Progenitor cell of endocrine pancreas (in vitro differentiated cells): ENCODE measurements around the gene RNF125. TPM values are rescaled to one million over a fixed set of nuclear protein-coding genes. Genes with fewer than 3 reads are reported as not detected.
"Not testable (repeated sequence)": the region's sequence is repeated elsewhere in the genome, so short reads cannot be mapped to it uniquely, and the experiment has no call there.

Source experiments
- DNase-seq: peaks from one replicate; pipeline ENCODE4 v3.0.0; 2021; ENCODE audit warnings: low spot score; ENCODE audit not compliant: unreplicated experiment
- H3K27ac Mint-ChIP-seq: 2 replicates; pipeline ENCODE4 v1.8.0; 2021; ENCODE audit warnings: mild to moderate bottlenecking, moderate library complexity, mixed read lengths
- H3K27me3 Mint-ChIP-seq: 2 replicates; pipeline ENCODE4 v1.8.0; 2021; ENCODE audit warnings: mixed read lengths
- H3K36me3 Mint-ChIP-seq: 2 replicates; pipeline ENCODE4 v1.8.0; 2022; ENCODE audit warnings: mixed read lengths; ENCODE audit not compliant: insufficient read depth
- H3K4me1 Mint-ChIP-seq: 2 replicates; pipeline ENCODE4 v1.8.0; 2021; ENCODE audit warnings: low read depth, mixed read lengths
- H3K4me3 Mint-ChIP-seq: 2 replicates; pipeline ENCODE4 v1.8.0; 2021; ENCODE audit warnings: low read depth, mild to moderate bottlenecking, moderate library complexity, mixed read lengths
- H3K9me3 Mint-ChIP-seq: 2 replicates; pipeline ENCODE4 v1.8.0; 2021; ENCODE audit warnings: low read depth, mixed read lengths
- total RNA-seq: library from RNA; stranded (reverse); gene quantifications from 2 replicates; pipeline ENCODE4 v1.2.1, GENCODE V29; 2021
- TF ChIP-seq, protein P1 (sequence below): fragments of 200-600 bp; sonication (generic); IDR thresholded peaks from one replicate; pipeline ENCODE4 v1.5.0; 2021; ENCODE audit warnings: antibody characterized with exemption, mild to moderate bottlenecking; ENCODE audit not compliant: unreplicated experiment

Gene RNF125
- total RNA-seq, 1 donor from 2014 or later = 2.6 TPM

DNA sequence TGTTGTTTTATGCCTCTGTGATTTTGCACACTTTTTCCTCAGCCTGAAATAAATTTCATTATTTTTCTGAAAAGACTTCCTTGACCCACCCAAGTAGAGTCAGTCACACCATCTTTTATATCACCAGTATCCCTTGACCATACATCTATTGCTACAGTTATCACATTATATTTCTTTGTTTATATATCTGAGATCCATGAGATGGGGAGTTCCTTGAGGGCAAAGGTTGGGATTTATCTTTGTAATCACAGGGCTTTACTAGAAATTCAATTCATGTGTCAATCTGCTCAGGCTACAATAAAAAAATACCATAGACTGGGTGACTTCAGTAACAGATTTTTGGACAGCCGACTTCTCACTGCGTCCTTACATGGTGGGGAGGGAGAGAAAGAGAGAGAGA, 60.2 kb downstream of the RNF125 start:
- Mint-ChIP-seq H3K27ac (no peak overlapping the region), H3K9me3 (no peaks in the 10 kb centered on the region), H3K27me3 (no peaks in the 10 kb centered on the region), H3K4me1 (peaks cover 2% of the 10 kb centered on the region), H3K4me3 (no peak overlapping the region), H3K36me3 (no peaks in the 10 kb centered on the region)
- TF ChIP-seq, protein P1, sequence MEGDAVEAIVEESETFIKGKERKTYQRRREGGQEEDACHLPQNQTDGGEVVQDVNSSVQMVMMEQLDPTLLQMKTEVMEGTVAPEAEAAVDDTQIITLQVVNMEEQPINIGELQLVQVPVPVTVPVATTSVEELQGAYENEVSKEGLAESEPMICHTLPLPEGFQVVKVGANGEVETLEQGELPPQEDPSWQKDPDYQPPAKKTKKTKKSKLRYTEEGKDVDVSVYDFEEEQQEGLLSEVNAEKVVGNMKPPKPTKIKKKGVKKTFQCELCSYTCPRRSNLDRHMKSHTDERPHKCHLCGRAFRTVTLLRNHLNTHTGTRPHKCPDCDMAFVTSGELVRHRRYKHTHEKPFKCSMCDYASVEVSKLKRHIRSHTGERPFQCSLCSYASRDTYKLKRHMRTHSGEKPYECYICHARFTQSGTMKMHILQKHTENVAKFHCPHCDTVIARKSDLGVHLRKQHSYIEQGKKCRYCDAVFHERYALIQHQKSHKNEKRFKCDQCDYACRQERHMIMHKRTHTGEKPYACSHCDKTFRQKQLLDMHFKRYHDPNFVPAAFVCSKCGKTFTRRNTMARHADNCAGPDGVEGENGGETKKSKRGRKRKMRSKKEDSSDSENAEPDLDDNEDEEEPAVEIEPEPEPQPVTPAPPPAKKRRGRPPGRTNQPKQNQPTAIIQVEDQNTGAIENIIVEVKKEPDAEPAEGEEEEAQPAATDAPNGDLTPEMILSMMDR = no peak
- DNase-seq = no peak

DNA sequence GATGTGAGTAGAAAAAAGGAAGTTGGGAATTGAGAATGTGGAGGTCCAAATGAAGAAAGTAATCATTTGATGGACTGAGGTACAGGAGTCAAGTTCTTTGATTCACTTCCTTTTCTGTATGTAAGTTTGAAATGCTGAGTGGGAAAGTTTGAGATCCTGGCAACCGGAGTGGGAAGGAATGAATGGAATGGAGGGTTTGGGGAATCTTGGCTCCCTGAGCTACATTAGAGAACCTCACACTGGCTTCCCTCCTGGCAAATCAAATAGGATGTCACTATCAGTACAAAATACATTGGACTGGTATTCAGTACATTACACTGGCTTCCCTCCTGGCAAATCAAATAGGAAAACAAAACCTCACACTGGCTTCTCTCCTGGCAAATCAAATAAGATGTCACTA, 63.3 kb downstream of the RNF125 start:
- DNase-seq = no peak
- Mint-ChIP-seq H3K4me1 (peaks cover 15% of the 10 kb centered on the region), H3K4me3 (no peak overlapping the region), H3K27ac (no peak overlapping the region), H3K36me3 (no peaks in the 10 kb centered on the region), H3K9me3 (no peaks in the 10 kb centered on the region), H3K27me3 (no peaks in the 10 kb centered on the region)
- TF ChIP-seq, protein P1 = no peak

DNA sequence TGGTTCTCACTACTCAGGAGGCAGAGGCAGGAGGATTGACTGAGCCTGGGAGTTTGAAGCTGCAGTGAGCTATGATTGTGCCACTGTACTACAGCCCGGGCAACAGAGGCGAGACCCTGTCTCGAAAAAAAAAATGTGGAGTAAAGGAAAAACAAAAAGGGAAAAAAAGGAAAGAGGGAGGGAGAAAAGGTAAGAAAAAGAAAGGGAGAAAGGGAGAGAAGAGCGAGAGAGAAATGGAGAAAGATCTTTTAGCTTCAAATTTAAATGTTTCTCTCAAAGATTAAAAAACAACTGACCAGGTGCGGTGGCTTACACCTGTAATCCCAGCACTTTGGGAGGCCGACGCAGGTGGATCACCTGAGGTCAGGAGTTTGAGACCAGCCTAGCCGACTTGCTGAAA, 65.2 kb downstream of the RNF125 start:
- H3K27ac Mint-ChIP-seq = no peak overlapping the region
- peaks cover 15% of the 10 kb centered on the region for H3K4me1 Mint-ChIP-seq
- no peaks in the 10 kb centered on the region for H3K27me3 Mint-ChIP-seq
- DNase-seq = no peak
- no peaks in the 10 kb centered on the region for H3K9me3 Mint-ChIP-seq
- TF ChIP-seq, protein P1 = no peak
- H3K36me3 Mint-ChIP-seq = no peaks in the 10 kb centered on the region
- H3K4me3 Mint-ChIP-seq = no peak overlapping the region

DNA sequence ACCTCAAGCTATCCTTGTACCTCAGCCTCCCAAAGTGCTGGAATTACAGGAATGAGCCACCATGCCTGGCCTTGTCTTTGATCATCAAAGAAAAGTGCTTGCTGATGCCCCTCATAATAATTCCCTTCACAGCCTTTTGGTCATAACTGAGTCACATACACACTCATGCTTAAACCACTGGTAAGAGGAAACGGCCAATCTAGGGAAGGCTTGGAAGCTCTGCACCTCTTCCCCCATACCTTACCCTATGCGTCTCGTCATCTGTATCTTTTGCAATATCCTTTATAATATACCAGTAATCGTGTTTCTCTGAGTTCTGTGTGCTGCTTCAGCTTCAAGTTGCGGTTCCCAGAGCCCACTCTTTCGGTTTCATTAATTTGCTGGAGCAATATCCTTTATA, 68.3 kb downstream of the RNF125 start:
- H3K27ac Mint-ChIP-seq = no peak overlapping the region
- no peak for DNase-seq
- H3K4me1 Mint-ChIP-seq = peaks cover 16% of the 10 kb centered on the region
- no peaks in the 10 kb centered on the region for H3K27me3 Mint-ChIP-seq
- TF ChIP-seq, protein P1 = no peak
- no peaks in the 10 kb centered on the region for H3K36me3 Mint-ChIP-seq
- no peaks in the 10 kb centered on the region for H3K9me3 Mint-ChIP-seq
- no peak overlapping the region for H3K4me3 Mint-ChIP-seq

DNA sequence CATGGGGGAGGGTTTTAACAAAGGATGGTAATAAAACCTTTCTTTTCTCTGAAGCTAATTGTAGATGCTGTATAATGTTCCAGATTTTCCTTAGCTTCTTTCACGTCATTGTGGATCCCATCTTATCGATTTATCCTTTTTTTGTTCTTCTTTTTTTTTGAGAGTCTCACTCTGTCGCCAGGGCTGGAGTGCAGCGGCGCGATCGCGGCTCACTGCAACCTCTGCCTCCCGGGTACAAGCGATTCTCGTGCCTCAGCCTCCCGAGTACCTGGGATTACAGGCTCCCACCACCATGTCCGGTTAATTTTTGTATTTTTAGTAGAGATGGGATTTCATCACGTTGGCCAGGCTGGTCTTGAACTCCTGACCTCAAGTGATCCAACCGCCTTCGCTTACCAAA, 72.2 kb downstream of the RNF125 start:
- not testable (repeated sequence) for H3K36me3 Mint-ChIP-seq, H3K9me3 Mint-ChIP-seq, DNase-seq, H3K27me3 Mint-ChIP-seq
- Mint-ChIP-seq H3K4me3 (peak overlapping the region; percentile 40), H3K4me1 (peaks cover 20% of the 10 kb centered on the region), H3K27ac (peak overlapping the region; percentile 29)

DNA sequence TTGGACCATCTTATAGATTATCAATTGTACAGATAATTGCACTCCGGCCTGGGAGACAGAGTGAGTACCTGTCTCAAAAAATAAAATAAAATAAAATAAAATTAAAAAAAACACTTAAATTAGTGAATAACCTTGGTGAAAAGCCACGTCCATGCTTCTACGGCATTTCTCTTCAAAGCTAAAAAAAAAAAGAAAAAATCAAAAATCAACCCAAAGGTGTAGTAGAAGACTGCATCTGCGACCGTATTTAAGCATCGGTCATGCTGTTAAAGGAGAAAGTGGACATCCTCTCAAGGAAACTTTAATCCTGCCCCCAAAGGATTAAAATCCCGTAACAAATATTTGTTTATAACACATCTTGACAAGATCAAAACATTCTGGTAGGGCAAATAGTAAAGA, 72.7 kb downstream of the RNF125 start:
- Mint-ChIP-seq H3K36me3 (peaks cover 8% of the 10 kb centered on the region), H3K4me3 (peak overlapping the region; percentile 81), H3K4me1 (peaks cover 21% of the 10 kb centered on the region), H3K9me3 (no peaks in the 10 kb centered on the region), H3K27ac (peak overlapping the region; percentile 98), H3K27me3 (no peaks in the 10 kb centered on the region)
- DNase-seq = no peak
- TF ChIP-seq, protein P1 = no peak
